Liver (tissue), 9 donors: ENCODE measurements around the gene TSSK1B. TPM values are rescaled to one million over a fixed set of nuclear protein-coding genes. Genes with fewer than 3 reads are reported as not detected.

Source experiments
- DNase-seq: peaks from one replicate; pipeline ENCODE4 v3.0.0-alpha.2; 2017; ENCODE audit warnings: low spot score
- H3K27ac ChIP-seq, 2 donors: one replicate each; pipeline ENCODE4 v1.7.0; 2013; ENCODE audit warnings: inconsistent platforms in 2 of 2, low read length in 2 of 2, control low read depth in 1 of 2, low read depth in 1 of 2, mild to moderate bottlenecking in 1 of 2
- H3K27me3 ChIP-seq, 4 donors: one replicate each; pipeline versions ENCODE4 v1.6.1 to v1.7.0; 2013; ENCODE audit warnings: low read length in 3 of 4, inconsistent platforms in 1 of 4, mild to moderate bottlenecking in 1 of 4, moderate library complexity in 1 of 4; ENCODE audit not compliant: control insufficient read depth in 4 of 4, insufficient read depth in 4 of 4
- H3K36me3 ChIP-seq, 4 donors: one replicate each; pipeline versions ENCODE4 v1.6.1 to v1.7.0; 2013; ENCODE audit warnings: low read length in 3 of 4, mild to moderate bottlenecking in 3 of 4, low read depth in 1 of 4, moderate library complexity in 1 of 4; ENCODE audit not compliant: control insufficient read depth in 4 of 4, insufficient read depth in 3 of 4
- H3K4me1 ChIP-seq, 4 donors: one replicate each; pipeline versions ENCODE4 v1.6.1 to v1.7.0; 2013; ENCODE audit warnings: low read length in 3 of 4, mild to moderate bottlenecking in 3 of 4, moderate library complexity in 1 of 4; ENCODE audit not compliant: control insufficient read depth in 4 of 4, insufficient read depth in 4 of 4
- H3K4me3 ChIP-seq, 3 donors: one replicate each; pipeline versions ENCODE4 v1.6.1 to v1.7.0; 2013; ENCODE audit warnings: low read length in 3 of 3, control low read depth in 1 of 3, low read depth in 1 of 3, mild to moderate bottlenecking in 1 of 3
- H3K9ac ChIP-seq, 2 donors: one replicate each; pipeline ENCODE4 v1.7.0; 2013; ENCODE audit warnings: low read length in 2 of 2, mild to moderate bottlenecking in 2 of 2, moderate library complexity in 2 of 2, control low read depth in 1 of 2, low read depth in 1 of 2
- H3K9me3 ChIP-seq, 4 donors: one replicate each; pipeline versions ENCODE4 v1.6.1 to v1.7.0; 2013; ENCODE audit warnings: low read length in 3 of 4; ENCODE audit not compliant: control insufficient read depth in 4 of 4
- ATF3 ChIP-seq: IDR thresholded peaks from 2 replicates; pipeline ENCODE4 v1.6.1; 2016; ENCODE audit warnings: antibody characterized with exemption
- EGR1 ChIP-seq, 2 donors: IDR thresholded peaks; 2 replicates each; pipeline ENCODE4 v1.6.1; 2016 to 2018; ENCODE audit warnings: antibody characterized with exemption in 2 of 2, low read depth in 2 of 2
- FOXA1 ChIP-seq: IDR thresholded peaks from 2 replicates; pipeline ENCODE4 v1.6.1; 2016; ENCODE audit warnings: antibody characterized with exemption
- FOXA2 ChIP-seq: IDR thresholded peaks from 2 replicates; pipeline ENCODE4 v1.6.1; 2016; ENCODE audit warnings: antibody characterized with exemption
- GABPA ChIP-seq, 2 donors: IDR thresholded peaks in 1 of 2; conservative IDR thresholded peaks in 1 of 2; 2 replicates each; pipeline ENCODE4 v1.6.1; 2016; ENCODE audit warnings: antibody characterized with exemption in 2 of 2, mild to moderate bottlenecking in 1 of 2, moderate library complexity in 1 of 2
- HNF4A ChIP-seq, 2 donors: conservative IDR thresholded peaks; 2 replicates each; pipeline ENCODE4 v1.6.1; 2016; ENCODE audit warnings: antibody characterized with exemption in 2 of 2, mild to moderate bottlenecking in 2 of 2
- HNF4G ChIP-seq: IDR thresholded peaks from 2 replicates; pipeline ENCODE4 v1.6.1; 2016; ENCODE audit warnings: antibody characterized with exemption
- JUND ChIP-seq, 2 donors: IDR thresholded peaks; 2 replicates each; pipeline ENCODE4 v1.6.1; 2016; ENCODE audit warnings: antibody characterized with exemption in 2 of 2
- NR2F2 ChIP-seq: IDR thresholded peaks from 2 replicates; pipeline ENCODE4 v1.6.1; 2016; ENCODE audit warnings: antibody characterized with exemption
- RAD21 ChIP-seq, 2 donors: IDR thresholded peaks; 2 replicates each; pipeline ENCODE4 v1.6.1; 2016; ENCODE audit warnings: antibody characterized with exemption in 2 of 2, mild to moderate bottlenecking in 2 of 2
- SP1 ChIP-seq: IDR thresholded peaks from 2 replicates; pipeline ENCODE4 v1.6.1; 2018; ENCODE audit warnings: antibody characterized with exemption, mild to moderate bottlenecking
- TAF1 ChIP-seq: conservative IDR thresholded peaks from 2 replicates; pipeline ENCODE4 v1.6.1; 2016; ENCODE audit warnings: antibody characterized with exemption, mild to moderate bottlenecking
- YY1 ChIP-seq: IDR thresholded peaks from 2 replicates; pipeline ENCODE4 v1.6.1; 2016; ENCODE audit warnings: antibody characterized with exemption, mild to moderate bottlenecking
- WGBS: extraction: QIAGEN DNeasy Blood & Tissue Kit; methylation state at CpG from one replicate; pipeline ENCODE4 v1.1.7; 2013; 5-methylcytosine and 5-hydroxymethylcytosine counted together
- polyA plus RNA-seq, 2 donors: library from polyadenylated mRNA; stranded (reverse) in 1 of 2; unstranded in 1 of 2; fragments of 200-250 nt in 1 of 2; fragments of >200 nt in 1 of 2; fragmentation: Nextera tagmentation in 1 of 2; extraction: Ambion mirVana in 1 of 2; gene quantifications; one replicate each; pipeline versions ENCODE4 v1.2.1 to v1.2.3, GENCODE V29; 2013 to 2015
- total RNA-seq, 2 donors: library from RNA; depleted of rRNA; stranded (reverse); fragments of >200 nt; gene quantifications; one replicate each; pipeline ENCODE4 v1.2.3, GENCODE V29; 2014
- TF ChIP-seq, protein P1 (sequence below): IDR thresholded peaks from 2 replicates; pipeline ENCODE4 v1.6.1; 2016; ENCODE audit warnings: antibody characterized with exemption, mild to moderate bottlenecking
- TF ChIP-seq, protein P2 (sequence below): IDR thresholded peaks from 2 replicates; pipeline ENCODE4 v1.6.1; 2016; ENCODE audit warnings: antibody characterized with exemption
- TF ChIP-seq, protein P3 (sequence below): IDR thresholded peaks from 2 replicates; pipeline ENCODE4 v1.6.1; 2016; ENCODE audit warnings: antibody characterized with exemption
- TF ChIP-seq, protein P4 (sequence below): fragments of 150-350 bp; IDR thresholded peaks from 2 replicates; pipeline ENCODE4 v1.5.1; 2017; ENCODE audit warnings: improper control_type of control experiment, low read depth, low read length; ENCODE audit not compliant: missing input control
- donor health status: healthy.
- donor health status: healthy.
- donor health status: healthy.
- donor health status: healthy.
- donor health status: healthy.

The TSSK1B gene
- total RNA-seq (not detected), polyA plus RNA-seq (not detected)

GRCh38 chr5:113434889-113435288 lies at the start of gene TSSK1B:
TSS of gene TSSK1B (minus strand) at chr5:113434989. CDS start at chr5:113434839, 150 bp downstream.
- H3K4me3 ChIP-seq: no peak within 1 kb of the TSS
- WGBS: 95% methylated on average over 3 of the region's 3 CpGs
- H3K36me3 ChIP-seq: no peaks in the 10 kb centered on the region
- DNase-seq: no peak
- no peaks in the 10 kb centered on the region for H3K27me3 ChIP-seq
- TF ChIP-seq, protein P1, sequence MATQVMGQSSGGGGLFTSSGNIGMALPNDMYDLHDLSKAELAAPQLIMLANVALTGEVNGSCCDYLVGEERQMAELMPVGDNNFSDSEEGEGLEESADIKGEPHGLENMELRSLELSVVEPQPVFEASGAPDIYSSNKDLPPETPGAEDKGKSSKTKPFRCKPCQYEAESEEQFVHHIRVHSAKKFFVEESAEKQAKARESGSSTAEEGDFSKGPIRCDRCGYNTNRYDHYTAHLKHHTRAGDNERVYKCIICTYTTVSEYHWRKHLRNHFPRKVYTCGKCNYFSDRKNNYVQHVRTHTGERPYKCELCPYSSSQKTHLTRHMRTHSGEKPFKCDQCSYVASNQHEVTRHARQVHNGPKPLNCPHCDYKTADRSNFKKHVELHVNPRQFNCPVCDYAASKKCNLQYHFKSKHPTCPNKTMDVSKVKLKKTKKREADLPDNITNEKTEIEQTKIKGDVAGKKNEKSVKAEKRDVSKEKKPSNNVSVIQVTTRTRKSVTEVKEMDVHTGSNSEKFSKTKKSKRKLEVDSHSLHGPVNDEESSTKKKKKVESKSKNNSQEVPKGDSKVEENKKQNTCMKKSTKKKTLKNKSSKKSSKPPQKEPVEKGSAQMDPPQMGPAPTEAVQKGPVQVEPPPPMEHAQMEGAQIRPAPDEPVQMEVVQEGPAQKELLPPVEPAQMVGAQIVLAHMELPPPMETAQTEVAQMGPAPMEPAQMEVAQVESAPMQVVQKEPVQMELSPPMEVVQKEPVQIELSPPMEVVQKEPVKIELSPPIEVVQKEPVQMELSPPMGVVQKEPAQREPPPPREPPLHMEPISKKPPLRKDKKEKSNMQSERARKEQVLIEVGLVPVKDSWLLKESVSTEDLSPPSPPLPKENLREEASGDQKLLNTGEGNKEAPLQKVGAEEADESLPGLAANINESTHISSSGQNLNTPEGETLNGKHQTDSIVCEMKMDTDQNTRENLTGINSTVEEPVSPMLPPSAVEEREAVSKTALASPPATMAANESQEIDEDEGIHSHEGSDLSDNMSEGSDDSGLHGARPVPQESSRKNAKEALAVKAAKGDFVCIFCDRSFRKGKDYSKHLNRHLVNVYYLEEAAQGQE: no peak
- no peak for TF ChIP-seq FOXA1
- no peak for TF ChIP-seq ATF3
- TF ChIP-seq, protein P2, sequence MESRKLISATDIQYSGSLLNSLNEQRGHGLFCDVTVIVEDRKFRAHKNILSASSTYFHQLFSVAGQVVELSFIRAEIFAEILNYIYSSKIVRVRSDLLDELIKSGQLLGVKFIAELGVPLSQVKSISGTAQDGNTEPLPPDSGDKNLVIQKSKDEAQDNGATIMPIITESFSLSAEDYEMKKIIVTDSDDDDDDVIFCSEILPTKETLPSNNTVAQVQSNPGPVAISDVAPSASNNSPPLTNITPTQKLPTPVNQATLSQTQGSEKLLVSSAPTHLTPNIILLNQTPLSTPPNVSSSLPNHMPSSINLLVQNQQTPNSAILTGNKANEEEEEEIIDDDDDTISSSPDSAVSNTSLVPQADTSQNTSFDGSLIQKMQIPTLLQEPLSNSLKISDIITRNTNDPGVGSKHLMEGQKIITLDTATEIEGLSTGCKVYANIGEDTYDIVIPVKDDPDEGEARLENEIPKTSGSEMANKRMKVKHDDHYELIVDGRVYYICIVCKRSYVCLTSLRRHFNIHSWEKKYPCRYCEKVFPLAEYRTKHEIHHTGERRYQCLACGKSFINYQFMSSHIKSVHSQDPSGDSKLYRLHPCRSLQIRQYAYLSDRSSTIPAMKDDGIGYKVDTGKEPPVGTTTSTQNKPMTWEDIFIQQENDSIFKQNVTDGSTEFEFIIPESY: no peak
- TF ChIP-seq, protein P3, sequence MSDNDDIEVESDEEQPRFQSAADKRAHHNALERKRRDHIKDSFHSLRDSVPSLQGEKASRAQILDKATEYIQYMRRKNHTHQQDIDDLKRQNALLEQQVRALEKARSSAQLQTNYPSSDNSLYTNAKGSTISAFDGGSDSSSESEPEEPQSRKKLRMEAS: no peak
- no peak for TF ChIP-seq YY1
- TF ChIP-seq EGR1 (IDR thresholded peaks at IDR 0.05; ENCODE audit: low read depth in 2 of 2): no peak
- no peak for TF ChIP-seq HNF4G
- TF ChIP-seq TAF1: no peak
- TF ChIP-seq FOXA2: no peak
- TF ChIP-seq SP1: no peak
- no peak for TF ChIP-seq HNF4A (conservative IDR thresholded peaks at IDR 0.05)
- no peaks in the 10 kb centered on the region for H3K4me1 ChIP-seq
- H3K27ac ChIP-seq: no peak within 1 kb of the TSS
- no peaks in the 10 kb centered on the region for H3K9me3 ChIP-seq
- no peak within 1 kb of the TSS for H3K9ac ChIP-seq

DNA sequence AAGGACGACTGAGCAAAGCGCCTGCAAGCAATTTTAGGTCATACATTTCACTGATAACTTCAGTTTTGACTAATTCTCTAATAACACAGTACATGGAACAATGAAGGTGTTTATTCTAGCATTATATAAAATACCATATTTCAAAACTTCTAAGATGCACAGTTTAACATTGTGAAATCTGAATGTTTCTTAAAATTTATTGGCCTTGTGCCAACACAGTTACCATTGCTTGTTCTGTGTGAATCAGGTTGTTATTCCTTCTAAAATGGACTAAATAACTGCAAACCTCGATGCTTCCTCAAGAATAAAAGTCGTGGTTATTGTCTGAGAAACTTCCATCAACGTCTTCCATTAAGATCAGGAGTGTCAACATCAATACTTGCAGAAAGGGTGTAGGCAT lies 45.5 kb upstream of the TSSK1B start:
- no peak for DNase-seq
- Histone ChIP-seq H3K9me3 (no peaks in the 10 kb centered on the region), H3K4me3 (no peak overlapping the region), H3K4me1 (no peaks in the 10 kb centered on the region), H3K27me3 (peaks cover 0 to 3% (median 1%) of the 10 kb centered on the region in 4 donors), H3K9ac (no peak overlapping the region), H3K27ac (no peak overlapping the region), H3K36me3 (no peaks in the 10 kb centered on the region)
- WGBS: 73% methylated on average over 5 of the region's 5 CpGs
- no peak for TF ChIP-seq EGR1 (IDR thresholded peaks at IDR 0.05; ENCODE audit: low read depth in 2 of 2)
- TF ChIP-seq GABPA (IDR thresholded peaks at IDR 0.05 in 1 of 2, conservative IDR thresholded peaks at IDR 0.05 in 1 of 2): no peak
- no peak for TF ChIP-seq FOXA1

DNA sequence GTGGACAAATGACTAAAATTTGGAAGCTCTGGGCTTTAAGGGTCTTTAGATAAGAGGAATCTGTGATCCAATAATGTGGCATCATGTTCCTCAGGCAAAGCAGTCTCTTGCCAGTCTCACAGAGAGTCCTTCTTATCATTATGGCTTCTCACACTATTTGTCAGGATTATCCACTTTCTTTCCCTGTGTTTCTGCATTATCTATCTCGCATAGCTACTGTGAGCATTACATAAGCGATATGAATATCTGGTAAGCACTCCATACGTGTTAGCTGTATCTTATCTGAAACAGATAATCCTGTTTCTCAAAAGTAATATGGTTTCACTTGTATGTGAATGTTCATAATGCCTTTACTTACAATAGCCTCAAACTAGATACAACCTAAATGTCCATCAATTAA lies 43.9 kb upstream of the TSSK1B start:
- TF ChIP-seq JUND (IDR thresholded peaks at IDR 0.05): no peak
- TF ChIP-seq, protein P4, sequence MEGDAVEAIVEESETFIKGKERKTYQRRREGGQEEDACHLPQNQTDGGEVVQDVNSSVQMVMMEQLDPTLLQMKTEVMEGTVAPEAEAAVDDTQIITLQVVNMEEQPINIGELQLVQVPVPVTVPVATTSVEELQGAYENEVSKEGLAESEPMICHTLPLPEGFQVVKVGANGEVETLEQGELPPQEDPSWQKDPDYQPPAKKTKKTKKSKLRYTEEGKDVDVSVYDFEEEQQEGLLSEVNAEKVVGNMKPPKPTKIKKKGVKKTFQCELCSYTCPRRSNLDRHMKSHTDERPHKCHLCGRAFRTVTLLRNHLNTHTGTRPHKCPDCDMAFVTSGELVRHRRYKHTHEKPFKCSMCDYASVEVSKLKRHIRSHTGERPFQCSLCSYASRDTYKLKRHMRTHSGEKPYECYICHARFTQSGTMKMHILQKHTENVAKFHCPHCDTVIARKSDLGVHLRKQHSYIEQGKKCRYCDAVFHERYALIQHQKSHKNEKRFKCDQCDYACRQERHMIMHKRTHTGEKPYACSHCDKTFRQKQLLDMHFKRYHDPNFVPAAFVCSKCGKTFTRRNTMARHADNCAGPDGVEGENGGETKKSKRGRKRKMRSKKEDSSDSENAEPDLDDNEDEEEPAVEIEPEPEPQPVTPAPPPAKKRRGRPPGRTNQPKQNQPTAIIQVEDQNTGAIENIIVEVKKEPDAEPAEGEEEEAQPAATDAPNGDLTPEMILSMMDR: no peak
- TF ChIP-seq RAD21 (IDR thresholded peaks at IDR 0.05): no peak
- TF ChIP-seq NR2F2: no peak
- no peak for TF ChIP-seq GABPA (IDR thresholded peaks at IDR 0.05 in 1 of 2, conservative IDR thresholded peaks at IDR 0.05 in 1 of 2)
- TF ChIP-seq, protein P3: no peak
- TF ChIP-seq ATF3: no peak
- Histone ChIP-seq H3K9ac (no peak overlapping the region), H3K36me3 (no peaks in the 10 kb centered on the region), H3K27me3 (peaks cover 0 to 3% (median 0%) of the 10 kb centered on the region in 4 donors), H3K4me1 (no peaks in the 10 kb centered on the region), H3K4me3 (no peak overlapping the region), H3K27ac (no peak overlapping the region), H3K9me3 (no peaks in the 10 kb centered on the region)
- 79% methylated on average over 3 of the region's 3 CpGs for WGBS
- no peak for DNase-seq
